Occipital lobe (tissue), 3 donors: Measurements from ENCODE around the gene DLEU7. TPM values are rescaled to one million over a fixed set of nuclear protein-coding genes. Genes with fewer than 3 reads are reported as not detected.

Source experiments
- DNase-seq: peaks from one replicate; lab custom pipeline; 2025; lab: John Stamatoyannopoulos, UW
- small RNA-seq: library from RNA; depleted of rRNA; stranded (forward); fragments of <200 nt; gene quantifications from one replicate; pipeline ENCODE3, GENCODE V24; 2014
- total RNA-seq: library from RNA; depleted of rRNA; stranded (reverse); fragments of >200 nt; gene quantifications from one replicate; pipeline ENCODE4 v1.2.3, GENCODE V29; 2014

The DLEU7 gene
- total RNA-seq, 1 donor from 2014 or later, result 24.0 TPM

DNA sequence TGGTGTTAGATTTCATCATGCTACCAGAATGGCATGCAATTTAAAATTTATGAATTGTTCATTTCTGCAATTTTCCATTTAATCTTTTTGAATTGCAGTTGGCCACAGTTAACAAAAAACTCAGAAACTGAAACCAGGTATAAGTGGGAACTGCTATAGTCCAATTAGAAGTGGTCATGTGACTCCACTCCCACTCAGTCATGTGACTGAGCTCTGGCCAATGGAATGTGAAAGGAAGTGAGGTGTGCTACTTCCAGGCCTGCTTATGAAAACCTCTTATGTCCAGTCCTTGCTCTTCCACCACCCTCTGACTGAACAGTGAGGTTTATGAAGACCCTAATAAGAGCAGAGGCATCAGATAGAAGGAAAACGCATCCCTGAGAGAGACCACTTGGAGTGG is 47.0 kb downstream of the DLEU7 start:
- DNase-seq, result no peak

DNA sequence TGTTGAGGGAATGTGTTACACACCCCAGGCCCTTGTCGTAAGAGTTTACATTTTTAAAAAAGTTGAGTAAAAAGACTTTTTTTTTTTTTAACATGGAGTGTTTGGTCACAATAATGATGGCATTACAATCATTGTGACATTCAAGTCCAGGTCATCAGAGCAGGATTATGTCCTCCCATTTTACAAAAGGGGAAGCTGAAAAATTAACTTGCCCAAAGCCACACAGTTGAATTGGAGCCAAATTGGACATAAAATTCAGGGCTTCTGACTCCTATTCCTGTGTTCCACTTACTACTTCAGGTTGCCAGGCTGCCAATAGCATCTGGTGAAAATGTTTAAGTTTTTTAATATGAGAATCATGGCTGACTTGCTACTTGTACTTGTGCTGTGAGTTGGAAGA is 49.3 kb downstream of the DLEU7 start:
- no peak for DNase-seq

DNA sequence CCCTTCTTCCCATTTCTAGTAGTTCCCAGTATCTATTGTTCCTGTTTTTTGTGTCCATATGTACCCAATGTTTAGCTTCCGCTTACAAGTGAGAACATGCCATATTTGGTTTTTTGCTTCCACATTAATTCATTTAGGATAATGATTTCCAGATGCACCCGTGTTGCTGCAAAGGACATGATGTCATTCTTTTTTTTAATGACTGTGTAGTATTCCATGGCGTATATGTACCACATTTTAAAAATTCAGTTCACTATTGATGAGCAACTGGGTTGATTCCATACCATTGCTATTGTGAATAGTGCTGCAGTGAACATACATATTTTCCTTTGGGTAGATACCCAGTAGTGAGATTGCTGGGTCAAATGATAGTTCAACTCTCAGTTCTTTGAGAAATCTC is 50.5 kb downstream of the DLEU7 start:
- no peak for DNase-seq

DNA sequence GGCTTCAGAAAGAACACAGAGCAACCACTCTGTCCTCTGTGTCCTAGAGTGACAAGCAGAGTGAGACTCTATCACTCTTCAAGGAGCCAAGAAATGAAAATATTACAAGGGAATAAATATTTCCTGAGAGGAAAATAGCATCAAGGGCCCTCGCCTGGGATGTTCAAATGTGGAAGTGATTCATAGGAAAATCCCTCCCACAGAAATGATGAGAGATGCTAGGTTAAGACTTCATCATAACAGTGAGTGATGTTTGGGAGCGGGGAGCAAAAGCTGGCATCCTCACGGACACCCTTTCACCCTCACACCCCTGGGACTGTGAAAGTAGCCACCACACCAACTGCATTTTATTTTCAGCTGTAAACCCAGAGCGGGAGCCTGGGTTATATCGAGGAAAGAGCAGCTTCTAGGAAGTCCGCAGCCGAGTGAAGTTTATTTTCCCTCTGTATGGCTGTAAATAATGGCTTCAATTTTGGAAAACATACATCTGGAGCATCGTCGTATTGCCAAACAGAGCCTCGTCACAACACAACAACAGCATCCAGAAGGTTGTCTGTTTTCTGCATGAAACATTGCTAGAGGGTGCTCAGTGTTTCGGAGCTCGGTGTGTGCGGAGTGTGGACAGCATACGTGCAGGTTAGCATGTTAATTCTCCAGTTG is 54.8 kb downstream of the DLEU7 start:
- DNase-seq, result no peak

DNA sequence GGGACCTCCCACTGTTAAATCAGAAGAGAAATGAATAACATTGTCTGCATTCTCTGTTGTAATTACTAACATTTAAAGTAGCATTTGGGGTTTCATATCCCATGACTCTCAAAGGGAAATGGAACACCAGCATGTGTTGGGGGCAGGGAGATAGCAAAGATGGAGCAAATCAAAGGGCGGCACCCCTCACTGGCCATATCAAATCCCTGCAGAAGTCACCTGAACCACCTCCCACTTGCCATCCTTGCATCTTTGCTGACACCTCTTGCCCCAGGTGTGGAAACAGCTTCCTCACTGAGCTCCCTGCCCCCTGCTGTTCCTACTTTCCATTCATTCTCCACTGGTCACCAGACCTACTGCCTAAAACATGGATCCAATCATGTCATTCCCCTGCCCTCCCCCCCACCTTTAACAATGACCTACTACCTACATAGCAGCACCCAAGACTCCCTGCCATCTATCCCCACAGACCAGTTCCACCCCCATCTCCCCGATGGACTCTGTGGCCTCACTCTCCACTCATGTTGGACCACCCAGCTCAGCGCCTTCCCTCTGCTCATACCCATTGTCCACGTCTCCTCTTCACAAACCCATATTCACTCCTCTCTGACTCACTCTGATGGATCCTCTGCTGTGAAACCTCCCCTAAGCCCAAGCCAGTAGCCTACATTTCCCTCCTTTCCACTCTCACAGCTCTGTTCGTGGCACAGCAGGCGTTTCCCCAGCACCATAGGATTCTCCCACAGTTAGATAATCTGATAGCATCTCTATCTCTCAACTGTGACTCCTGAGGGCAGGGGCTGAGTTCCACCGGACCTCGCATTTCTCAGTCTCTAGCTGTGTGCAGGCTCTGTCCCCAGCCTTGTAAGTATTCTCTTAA is 55.9 kb downstream of the DLEU7 start:
- no peak for DNase-seq

DNA sequence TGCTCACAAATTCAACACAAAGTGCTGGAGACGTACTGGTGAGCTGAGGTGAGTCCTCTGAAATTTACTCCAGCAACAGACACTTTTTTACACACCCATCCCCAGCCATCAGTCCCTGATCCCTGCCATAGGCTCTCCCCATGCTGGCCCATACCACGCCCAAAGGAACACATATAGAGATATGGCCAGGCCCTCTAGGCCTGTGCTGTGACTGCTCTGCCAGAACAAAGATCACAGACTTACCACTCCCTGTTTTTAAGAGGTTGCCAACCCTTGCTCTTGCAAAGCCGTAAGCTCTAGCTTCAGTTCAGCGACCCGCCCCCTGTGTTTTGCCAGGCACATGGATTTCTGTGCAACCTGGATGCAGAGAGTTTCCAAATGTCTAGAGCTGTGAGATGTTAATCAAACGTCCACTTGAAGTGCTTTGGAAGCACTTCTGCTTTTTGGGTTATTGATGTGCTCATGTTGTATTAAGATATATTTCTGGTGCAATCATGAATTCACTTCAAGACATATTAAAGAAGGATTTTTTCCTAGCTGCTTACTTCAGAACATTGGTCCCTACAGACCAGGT is 59.7 kb downstream of the DLEU7 start:
- no peak for DNase-seq

DNA sequence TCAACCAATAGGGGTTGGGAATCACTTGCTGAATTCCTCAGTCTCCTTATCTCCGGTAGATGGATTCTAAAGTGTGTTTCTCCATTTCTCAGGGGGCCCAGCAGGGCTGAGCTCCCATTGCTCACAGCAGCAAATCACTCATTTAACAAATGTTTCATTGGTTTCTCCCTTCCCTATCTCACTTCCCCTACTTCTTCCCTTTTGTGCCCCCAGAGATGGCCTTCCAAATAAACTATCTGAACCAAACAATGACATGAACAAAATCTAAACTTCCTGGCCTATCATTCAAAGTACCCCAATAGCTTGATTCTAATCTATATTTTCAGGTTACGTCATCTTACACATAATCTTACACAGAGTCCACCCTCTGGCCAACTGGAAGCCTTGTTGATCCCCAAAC is 60.4 kb downstream of the DLEU7 start:
- DNase-seq, result no peak

DNA sequence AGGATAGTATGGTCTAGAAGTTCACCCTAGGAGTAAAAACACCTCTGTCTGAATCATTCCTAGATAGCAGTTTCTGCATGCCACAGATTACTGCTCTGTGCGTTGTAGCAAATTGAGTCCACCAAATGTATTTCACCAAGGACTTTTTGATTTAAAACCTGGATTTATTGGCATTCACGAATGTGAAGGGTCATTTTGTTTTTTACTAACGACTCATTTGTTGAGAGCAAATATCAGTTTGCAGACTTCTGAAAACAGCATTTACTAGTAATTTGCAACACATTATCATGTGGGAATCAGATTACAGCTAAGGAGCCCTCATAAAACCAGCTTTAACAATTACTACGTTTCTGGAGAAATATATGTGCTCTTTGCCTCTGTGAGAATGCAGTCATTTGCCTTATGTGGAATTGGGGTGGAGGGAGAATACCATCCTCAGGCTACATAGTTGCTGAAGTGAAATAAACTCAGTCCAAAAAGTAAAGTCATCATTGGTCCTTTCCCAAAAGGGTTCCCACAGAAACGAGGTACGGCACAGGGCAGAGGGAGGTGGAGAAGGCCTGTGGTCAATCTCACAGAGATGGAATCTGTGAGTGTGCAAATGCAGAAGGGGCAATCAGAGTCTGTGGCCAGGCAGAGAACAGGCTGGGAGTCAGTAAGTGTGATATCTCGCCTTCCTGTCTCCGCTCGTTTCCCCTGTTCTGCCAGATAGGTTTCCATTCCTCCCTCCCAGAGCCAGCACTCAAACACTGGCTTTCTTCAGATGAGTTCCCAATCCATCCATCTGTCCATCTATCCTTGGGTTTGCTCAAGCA is 63.1 kb downstream of the DLEU7 start:
- no peak for DNase-seq

DNA sequence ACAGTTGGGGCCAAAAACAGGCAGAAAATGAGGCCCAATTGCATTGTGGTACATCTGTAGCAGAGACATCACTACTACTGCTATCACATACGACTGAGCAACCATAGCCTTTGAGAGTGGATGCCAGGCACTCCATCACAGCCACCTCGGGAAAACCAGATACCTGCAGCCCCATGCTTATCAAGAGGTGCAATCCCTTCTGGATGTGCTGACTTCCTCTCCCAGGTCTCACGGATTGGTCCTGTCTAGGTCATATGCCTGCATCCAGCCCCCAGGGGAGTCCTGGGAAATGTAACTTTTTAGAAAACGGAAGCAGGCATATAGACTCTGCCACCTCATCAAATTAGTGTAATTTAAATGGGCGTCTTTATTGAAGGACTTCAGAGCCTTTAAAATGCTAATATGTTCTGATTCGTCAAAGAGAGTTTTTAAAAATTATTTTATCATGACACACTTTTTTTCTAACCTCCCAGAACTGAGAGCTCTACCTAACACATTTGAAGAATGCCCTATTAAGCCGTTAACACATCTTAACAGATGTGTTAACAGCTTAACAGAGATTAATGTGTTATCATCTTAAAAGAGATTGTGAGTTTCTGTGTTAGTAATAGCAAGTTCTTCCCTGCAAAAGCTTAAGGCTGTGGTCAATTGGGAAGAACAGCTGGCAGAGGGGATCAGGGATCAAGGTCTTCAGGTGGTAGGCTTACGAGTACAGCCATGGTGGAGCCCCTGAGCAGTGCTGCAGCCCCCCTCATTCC is 63.9 kb downstream of the DLEU7 start:
- DNase-seq, result no peak

Small RNA genes within 50 kb of the gene (small RNA-seq; reads per million reads assigned to genes)
- 0.15 reads per million for gene RNA5SP28

Other genes starting within 250 kb of the DLEU7 start
- 272 TPM for gene RNASEH2B, start 66.1 kb upstream of the DLEU7 start, total RNA-seq